ENCODE results near the gene HAUS5. TPM values are rescaled to one million over a fixed set of nuclear protein-coding genes. Genes with fewer than 3 reads are reported as not detected.
"Not testable (repeated sequence)": the region's sequence is repeated elsewhere in the genome, so short reads cannot be mapped to it uniquely, and the experiment has no call there.

The HAUS5 gene
- polyA plus RNA-seq, 4 donors = 23.2 to 39.6 (median 25.3) TPM

- DNase-seq (ENCODE audit: low read depth in 4 of 4, low spot score in 3 of 4) = no peak
Measured at GRCh38 chr19:35642312-35642711, 29.8 kb downstream of the HAUS5 start.

- DNase-seq (ENCODE audit: low read depth in 4 of 4, low spot score in 3 of 4) = no peak
Measured at GRCh38 chr19:35642798-35643254, 30.3 kb downstream of the HAUS5 start.

GRCh38 chr19:35643255-35644205, 31.0 kb downstream of the HAUS5 start:
- DNase-seq (ENCODE audit: low read depth in 4 of 4, low spot score in 3 of 4) = peak in 3 of 4 donors; percentile 70 to 77 (median 71)

GRCh38 chr19:35644206-35644986, 31.9 kb downstream of the HAUS5 start:
- peak; percentile 72 to 77 (median 73) for DNase-seq (ENCODE audit: low read depth in 4 of 4, low spot score in 3 of 4)

- no peak for DNase-seq (ENCODE audit: low read depth in 4 of 4, low spot score in 3 of 4)
Measured at GRCh38 chr19:35644987-35645679, 32.6 kb downstream of the HAUS5 start.

- DNase-seq (ENCODE audit: low read depth in 4 of 4, low spot score in 3 of 4) = no peak
Measured at GRCh38 chr19:35645680-35646511, 33.4 kb downstream of the HAUS5 start.

GRCh38 chr19:35648017-35648961, 35.8 kb downstream of the HAUS5 start, which contains the start of gene COX6B1:
TSS of gene COX6B1 (plus strand) at chr19:35648323. CDS start at chr19:35651244, 2,921 bp downstream.
- DNase-seq (ENCODE audit: low read depth in 4 of 4, low spot score in 3 of 4) = peak; percentile 85 to 94 (median 88)

GRCh38 chr19:35650581-35650980, 38.0 kb downstream of the HAUS5 start:
- no peak for DNase-seq (ENCODE audit: low read depth in 4 of 4, low spot score in 3 of 4)

GRCh38 chr19:35654828-35655227, 42.3 kb downstream of the HAUS5 start:
- not testable (repeated sequence) for DNase-seq (ENCODE audit: low read depth in 4 of 4, low spot score in 3 of 4)

GRCh38 chr19:35655600-35655999, 43.1 kb downstream of the HAUS5 start:
- no peak for DNase-seq (ENCODE audit: low read depth in 4 of 4, low spot score in 3 of 4)

- DNase-seq (ENCODE audit: low read depth in 4 of 4, low spot score in 3 of 4) = no peak
Measured at GRCh38 chr19:35656700-35657099, 44.2 kb downstream of the HAUS5 start.

- DNase-seq (ENCODE audit: low read depth in 4 of 4, low spot score in 3 of 4) = no peak
Measured at GRCh38 chr19:35657904-35658700, 45.6 kb downstream of the HAUS5 start.

- no peak for DNase-seq (ENCODE audit: low read depth in 4 of 4, low spot score in 3 of 4)
Measured at GRCh38 chr19:35661995-35662340, 49.4 kb downstream of the HAUS5 start.

- no peak for DNase-seq (ENCODE audit: low read depth in 4 of 4, low spot score in 3 of 4)
Measured at GRCh38 chr19:35663981-35664380, 51.4 kb downstream of the HAUS5 start.

GRCh38 chr19:35665157-35665556, 52.6 kb downstream of the HAUS5 start:
- DNase-seq (ENCODE audit: low read depth in 4 of 4, low spot score in 3 of 4) = no peak

GRCh38 chr19:35665604-35666003, 53.1 kb downstream of the HAUS5 start:
- DNase-seq (ENCODE audit: low read depth in 4 of 4, low spot score in 3 of 4) = no peak

- DNase-seq (ENCODE audit: low read depth in 4 of 4, low spot score in 3 of 4) = no peak
Measured at GRCh38 chr19:35666251-35666913, 53.8 kb downstream of the HAUS5 start, which contains the start of gene UPK1A. TSS of gene UPK1A (plus strand) at chr19:35666517. CDS start at chr19:35666813, 296 bp downstream.

Data from left renal pelvis (tissue), 4 donors.